Esophagus muscularis mucosa (tissue), 4 donors: ENCODE data around the gene CCL5. TPM values are rescaled to one million over a fixed set of nuclear protein-coding genes. Genes with fewer than 3 reads are reported as not detected.

Experiments
- DNase-seq: peaks from one replicate; pipeline ENCODE4 v3.0.0-alpha.2; 2017; ENCODE audit errors: extremely low spot score
- H3K27ac ChIP-seq, 4 donors: fragments of 200-600 bp; sonication (generic); replicated peaks in 1 of 4; 1 replicate in 3 of 4; 2 replicates in 1 of 4; pipeline ENCODE4 v1.5.1; 2016 to 2019; ENCODE audit warnings: mild to moderate bottlenecking in 1 of 4
- H3K27me3 ChIP-seq, 4 donors: fragments of 200-600 bp; sonication (generic); one replicate each; pipeline versions ENCODE4 v1.5.1 to v1.6.0; 2016 to 2019
- H3K36me3 ChIP-seq, 4 donors: fragments of 200-600 bp; sonication (generic); one replicate each; pipeline ENCODE4 v1.5.1; 2016 to 2019
- H3K4me1 ChIP-seq, 4 donors: fragments of 200-600 bp; sonication (generic); one replicate each; pipeline ENCODE4 v1.5.1; 2016 to 2019
- H3K4me3 ChIP-seq, 4 donors: fragments of 200-600 bp; sonication (generic); 1 replicate in 2 of 4; 2 replicates in 2 of 4; pipeline ENCODE4 v1.5.1; 2016 to 2019; ENCODE audit warnings: mild to moderate bottlenecking in 4 of 4, moderate library complexity in 1 of 4
- H3K9me3 ChIP-seq, 4 donors: fragments of 200-600 bp; sonication (generic); 1 replicate in 3 of 4; 2 replicates in 1 of 4; pipeline ENCODE4 v1.5.1; 2016 to 2019
- CTCF ChIP-seq, 3 experiments: fragments of 200-600 bp in 2 of 3; fragments of 450-650 bp in 1 of 3; sonication (generic) in 2 of 3; IDR thresholded peaks; one replicate each; pipeline ENCODE4 v1.5.1; 2017 to 2019; ENCODE audit warnings: antibody characterized with exemption in 3 of 3, mild to moderate bottlenecking in 2 of 3, moderate library complexity in 1 of 3
- EP300 ChIP-seq: sonication (generic); formaldehyde crosslinking; IDR thresholded peaks from one replicate; pipeline ENCODE4 v1.6.1; 2017; ENCODE audit warnings: antibody characterized with exemption
- POLR2A ChIP-seq: fragments of 450-650 bp; IDR thresholded peaks from one replicate; pipeline ENCODE4 v1.6.1; 2017; ENCODE audit warnings: antibody characterized with exemption, moderate library complexity, mild to moderate bottlenecking, low read depth
- POLR2AphosphoS5 ChIP-seq, 2 donors: sonication (generic); formaldehyde crosslinking; IDR thresholded peaks; one replicate each; pipeline ENCODE4 v1.6.1; 2017; ENCODE audit warnings: antibody characterized with exemption in 2 of 2
- WGBS: methylation state at CpG from one replicate; pipeline ENCODE4 v1.1.5; 2018; 5-methylcytosine and 5-hydroxymethylcytosine counted together
- intact Hi-C: fragments of 100-400 bp; cut with DNase I; formaldehyde crosslinking; loops from one replicate; pipeline ENCODE4 v1.15.1; 2023
- total RNA-seq, 4 donors: library from RNA; depleted of rRNA; stranded (reverse); fragments of >200 nt; gene quantifications; one replicate each; pipeline versions ENCODE4 v1.1.0 to v1.2.1, GENCODE V29; 2016

Gene CCL5
- total RNA-seq, 4 donors from 2014 or later, result 1.6 to 11.3 (median 2.2) TPM

GRCh38 chr17:35867574-35867973 lies 12.6 kb downstream of the CCL5 start:
- H3K36me3 ChIP-seq, result peaks cover 0 to 12% (median 0%) of the 10 kb centered on the region in 4 donors
- TF ChIP-seq POLR2AphosphoS5 (IDR thresholded peaks at IDR 0.05) (no peak), POLR2A (no peak), CTCF (IDR thresholded peaks at IDR 0.05) (no peak), EP300 (no peak)
- no peaks in the 10 kb centered on the region for H3K9me3 ChIP-seq
- WGBS, result 98% methylated on average over 3 of the region's 3 CpGs
- H3K27me3 ChIP-seq, result no peaks in the 10 kb centered on the region
- no peak overlapping the region for H3K4me3 ChIP-seq
- DNase-seq, result no peak
- intact Hi-C loops, result no loop called here
- peaks cover 0 to 11% (median 2%) of the 10 kb centered on the region in 4 donors for H3K4me1 ChIP-seq
- no peak overlapping the region for H3K27ac ChIP-seq

- Histone ChIP-seq H3K36me3 (peaks cover 0 to 12% (median 0%) of the 10 kb centered on the region in 4 donors), H3K9me3 (no peaks in the 10 kb centered on the region), H3K4me3 (no peak overlapping the region), H3K27ac (no peak overlapping the region), H3K4me1 (peaks cover 0 to 11% (median 2%) of the 10 kb centered on the region in 4 donors), H3K27me3 (no peaks in the 10 kb centered on the region)
- 92% methylated on average over 1 of the region's 1 CpG for whole genome bisulfite sequencing
- intact Hi-C loops, result no loop called here
- DNase-seq, result no peak
- TF ChIP-seq EP300, result no peak
- TF ChIP-seq CTCF (IDR thresholded peaks at IDR 0.05), result no peak
- TF ChIP-seq POLR2A, result no peak
- no peak for TF ChIP-seq POLR2AphosphoS5 (IDR thresholded peaks at IDR 0.05)
Measured at GRCh38 chr17:35866341-35866950, 13.7 kb downstream of the CCL5 start.

GRCh38 chr17:35865412-35866340 lies 14.5 kb downstream of the CCL5 start:
- no peaks in the 10 kb centered on the region for H3K9me3 ChIP-seq
- H3K36me3 ChIP-seq, result peaks cover 0 to 12% (median 0%) of the 10 kb centered on the region in 4 donors
- no peak overlapping the region for H3K4me3 ChIP-seq

GRCh38 chr17:35864853-35865252 lies 15.3 kb downstream of the CCL5 start:
- H3K27me3 ChIP-seq, result no peaks in the 10 kb centered on the region
- H3K4me3 ChIP-seq, result no peak overlapping the region
- intact Hi-C loops, result no loop called here
- TF ChIP-seq EP300, result no peak
- no peak for TF ChIP-seq POLR2AphosphoS5 (IDR thresholded peaks at IDR 0.05)
- no peak for TF ChIP-seq CTCF (IDR thresholded peaks at IDR 0.05)
- no peak for TF ChIP-seq POLR2A
- 76% methylated on average over 4 of the region's 7 CpGs for WGBS
- no peak for DNase-seq
- H3K9me3 ChIP-seq, result no peaks in the 10 kb centered on the region
- H3K27ac ChIP-seq, result no peak overlapping the region
- H3K4me1 ChIP-seq, result peaks cover 0 to 11% (median 2%) of the 10 kb centered on the region in 4 donors
- H3K36me3 ChIP-seq, result peaks cover 0 to 12% (median 0%) of the 10 kb centered on the region in 4 donors

More at GRCh38 chr17:35865412-35866340, 14.5 kb downstream of the CCL5 start:
- intact Hi-C loops, result no loop called here
- no peak for DNase-seq
- TF ChIP-seq EP300 (no peak), POLR2A (no peak), POLR2AphosphoS5 (IDR thresholded peaks at IDR 0.05) (no peak), CTCF (IDR thresholded peaks at IDR 0.05) (no peak)
- 73% methylated on average over 3 of the region's 3 CpGs for WGBS
- H3K27ac ChIP-seq, result no peak overlapping the region
- peaks cover 0 to 11% (median 2%) of the 10 kb centered on the region in 4 donors for H3K4me1 ChIP-seq
- no peaks in the 10 kb centered on the region for H3K27me3 ChIP-seq
